Measurements from ENCODE around the gene SERGEF.

The SERGEF gene

GRCh38 chr11:17976651-17977050 is 36.2 kb downstream of the SERGEF start:
- WGBS, result 91% methylated on average over 1 of the region's 1 CpG
- no peaks in the 10 kb centered on the region for H3K27me3 ChIP-seq (ENCODE audit: insufficient read depth, low read length)
- no peaks in the 10 kb centered on the region for H3K9me3 ChIP-seq (ENCODE audit: insufficient read depth, low read depth, low read length)

GRCh38 chr11:17974246-17974645 is 38.6 kb downstream of the SERGEF start:
- no peak overlapping the region for H3K4me3 ChIP-seq (ENCODE audit: low read length)
- no peaks in the 10 kb centered on the region for H3K4me1 ChIP-seq (ENCODE audit: insufficient read depth, low read length)
- H3K9ac ChIP-seq (ENCODE audit: low read depth, low read length), result no peak overlapping the region
- no peaks in the 10 kb centered on the region for H3K27me3 ChIP-seq (ENCODE audit: insufficient read depth, low read length)
- 0 out of 2 replicates have a peak, but pooled peaks cover 2% of the 10 kb centered on the region for H3K36me3 ChIP-seq (ENCODE audit: insufficient read depth, low read length)
- H3K9me3 ChIP-seq (ENCODE audit: insufficient read depth, low read depth, low read length), result no peaks in the 10 kb centered on the region
- H3K27ac ChIP-seq (ENCODE audit: low read depth, low read length), result no peak overlapping the region

More at GRCh38 chr11:17976651-17977050, 36.2 kb downstream of the SERGEF start:
- peaks cover 4% of the 10 kb centered on the region; the same call in 1 of the 2 replicates for H3K36me3 ChIP-seq (ENCODE audit: insufficient read depth, low read length)
- no peak overlapping the region for H3K9ac ChIP-seq (ENCODE audit: low read depth, low read length)
- no peak overlapping the region for H3K4me3 ChIP-seq (ENCODE audit: low read length)
- no peaks in the 10 kb centered on the region for H3K4me1 ChIP-seq (ENCODE audit: insufficient read depth, low read length)
- no peak overlapping the region for H3K27ac ChIP-seq (ENCODE audit: low read depth, low read length)

GRCh38 chr11:17972987-17973386 is 39.9 kb downstream of the SERGEF start:
- Histone ChIP-seq H3K9me3 (ENCODE audit: insufficient read depth, low read depth, low read length) (no peaks in the 10 kb centered on the region), H3K36me3 (ENCODE audit: insufficient read depth, low read length) (0 out of 2 replicates have a peak, but pooled peaks cover 2% of the 10 kb centered on the region), H3K27ac (ENCODE audit: low read depth, low read length) (no peak overlapping the region), H3K9ac (ENCODE audit: low read depth, low read length) (no peak overlapping the region), H3K4me1 (ENCODE audit: insufficient read depth, low read length) (no peaks in the 10 kb centered on the region), H3K4me3 (ENCODE audit: low read length) (no peak overlapping the region), H3K27me3 (ENCODE audit: insufficient read depth, low read length) (no peaks in the 10 kb centered on the region)
- 19% methylated on average over 5 of the region's 5 CpGs for WGBS

- no peak overlapping the region for H3K27ac ChIP-seq (ENCODE audit: low read depth, low read length)
- H3K4me3 ChIP-seq (ENCODE audit: low read length), result no peak overlapping the region
- H3K36me3 ChIP-seq (ENCODE audit: insufficient read depth, low read length), result 0 out of 2 replicates have a peak, but pooled peaks cover 2% of the 10 kb centered on the region
Measured at GRCh38 chr11:17968206-17968605, 44.6 kb downstream of the SERGEF start.

GRCh38 chr11:17967661-17968060 is 45.2 kb downstream of the SERGEF start:
- Histone ChIP-seq H3K36me3 (ENCODE audit: insufficient read depth, low read length) (0 out of 2 replicates have a peak, but pooled peaks cover 2% of the 10 kb centered on the region), H3K9ac (ENCODE audit: low read depth, low read length) (no peak overlapping the region), H3K9me3 (ENCODE audit: insufficient read depth, low read depth, low read length) (no peaks in the 10 kb centered on the region), H3K27me3 (ENCODE audit: insufficient read depth, low read length) (no peaks in the 10 kb centered on the region), H3K4me1 (ENCODE audit: insufficient read depth, low read length) (no peaks in the 10 kb centered on the region), H3K4me3 (ENCODE audit: low read length) (no peak overlapping the region), H3K27ac (ENCODE audit: low read depth, low read length) (no peak overlapping the region)

More at GRCh38 chr11:17968206-17968605, 44.6 kb downstream of the SERGEF start:
- no peaks in the 10 kb centered on the region for H3K27me3 ChIP-seq (ENCODE audit: insufficient read depth, low read length)
- H3K9ac ChIP-seq (ENCODE audit: low read depth, low read length), result no peak overlapping the region
- no peaks in the 10 kb centered on the region for H3K9me3 ChIP-seq (ENCODE audit: insufficient read depth, low read depth, low read length)
- 100% methylated on average over 1 of the region's 1 CpG for WGBS
- H3K4me1 ChIP-seq (ENCODE audit: insufficient read depth, low read length), result no peaks in the 10 kb centered on the region

- Histone ChIP-seq H3K9ac (ENCODE audit: low read depth, low read length) (no peak overlapping the region), H3K4me1 (ENCODE audit: insufficient read depth, low read length) (no peaks in the 10 kb centered on the region), H3K27ac (ENCODE audit: low read depth, low read length) (no peak overlapping the region), H3K9me3 (ENCODE audit: insufficient read depth, low read depth, low read length) (no peaks in the 10 kb centered on the region), H3K4me3 (ENCODE audit: low read length) (no peak overlapping the region), H3K27me3 (ENCODE audit: insufficient read depth, low read length) (no peaks in the 10 kb centered on the region), H3K36me3 (ENCODE audit: insufficient read depth, low read length) (peaks cover 11% of the 10 kb centered on the region)
Measured at GRCh38 chr11:17960091-17960490, 52.8 kb downstream of the SERGEF start.

GRCh38 chr11:17958446-17958845 is 54.4 kb downstream of the SERGEF start:
- Histone ChIP-seq H3K9me3 (ENCODE audit: insufficient read depth, low read depth, low read length) (no peaks in the 10 kb centered on the region), H3K27ac (ENCODE audit: low read depth, low read length) (no peak overlapping the region), H3K36me3 (ENCODE audit: insufficient read depth, low read length) (peaks cover 18% of the 10 kb centered on the region), H3K9ac (ENCODE audit: low read depth, low read length) (no peak overlapping the region), H3K27me3 (ENCODE audit: insufficient read depth, low read length) (no peaks in the 10 kb centered on the region), H3K4me3 (ENCODE audit: low read length) (no peak overlapping the region), H3K4me1 (ENCODE audit: insufficient read depth, low read length) (no peaks in the 10 kb centered on the region)
- 88% methylated on average over 2 of the region's 2 CpGs for WGBS

GRCh38 chr11:17954395-17955252 is 58.2 kb downstream of the SERGEF start:
- H3K4me3 ChIP-seq (ENCODE audit: low read length), result no peak overlapping the region
- 92% methylated on average over 5 of the region's 5 CpGs for WGBS
- H3K27ac ChIP-seq (ENCODE audit: low read depth, low read length), result no peak overlapping the region
- H3K9me3 ChIP-seq (ENCODE audit: insufficient read depth, low read depth, low read length), result no peaks in the 10 kb centered on the region
- H3K36me3 ChIP-seq (ENCODE audit: insufficient read depth, low read length), result peaks cover 14% of the 10 kb centered on the region; the same call in 1 of the 2 replicates
- no peaks in the 10 kb centered on the region for H3K4me1 ChIP-seq (ENCODE audit: insufficient read depth, low read length)
- no peak overlapping the region for H3K9ac ChIP-seq (ENCODE audit: low read depth, low read length)
- no peaks in the 10 kb centered on the region for H3K27me3 ChIP-seq (ENCODE audit: insufficient read depth, low read length)

GRCh38 chr11:17952487-17952886 is 60.4 kb downstream of the SERGEF start:
- no peaks in the 10 kb centered on the region for H3K4me1 ChIP-seq (ENCODE audit: insufficient read depth, low read length)
- 87% methylated on average over 4 of the region's 4 CpGs for WGBS

GRCh38 chr11:17951685-17952388 is 61.0 kb downstream of the SERGEF start:
- WGBS, result 90% methylated on average over 3 of the region's 3 CpGs
- H3K36me3 ChIP-seq (ENCODE audit: insufficient read depth, low read length), result 0 out of 2 replicates have a peak, but pooled peaks cover 6% of the 10 kb centered on the region

More at GRCh38 chr11:17952487-17952886, 60.4 kb downstream of the SERGEF start:
- Histone ChIP-seq H3K4me3 (ENCODE audit: low read length) (no peak overlapping the region), H3K9ac (ENCODE audit: low read depth, low read length) (no peak overlapping the region), H3K27ac (ENCODE audit: low read depth, low read length) (no peak overlapping the region), H3K36me3 (ENCODE audit: insufficient read depth, low read length) (0 out of 2 replicates have a peak, but pooled peaks cover 9% of the 10 kb centered on the region), H3K9me3 (ENCODE audit: insufficient read depth, low read depth, low read length) (no peaks in the 10 kb centered on the region), H3K27me3 (ENCODE audit: insufficient read depth, low read length) (no peaks in the 10 kb centered on the region)

GRCh38 chr11:17950644-17951043 is 62.2 kb downstream of the SERGEF start:
- WGBS, result 92% methylated on average over 1 of the region's 1 CpG
- Histone ChIP-seq H3K4me3 (ENCODE audit: low read length) (no peak overlapping the region), H3K9me3 (ENCODE audit: insufficient read depth, low read depth, low read length) (no peaks in the 10 kb centered on the region), H3K36me3 (ENCODE audit: insufficient read depth, low read length) (0 out of 2 replicates have a peak, but pooled peaks cover 6% of the 10 kb centered on the region), H3K9ac (ENCODE audit: low read depth, low read length) (no peak overlapping the region), H3K27me3 (ENCODE audit: insufficient read depth, low read length) (no peaks in the 10 kb centered on the region), H3K27ac (ENCODE audit: low read depth, low read length) (no peak overlapping the region), H3K4me1 (ENCODE audit: insufficient read depth, low read length) (no peaks in the 10 kb centered on the region)

More at GRCh38 chr11:17951685-17952388, 61.0 kb downstream of the SERGEF start:
- no peaks in the 10 kb centered on the region for H3K9me3 ChIP-seq (ENCODE audit: insufficient read depth, low read depth, low read length)
- H3K27me3 ChIP-seq (ENCODE audit: insufficient read depth, low read length), result no peaks in the 10 kb centered on the region
- no peak overlapping the region for H3K4me3 ChIP-seq (ENCODE audit: low read length)
- no peaks in the 10 kb centered on the region for H3K4me1 ChIP-seq (ENCODE audit: insufficient read depth, low read length)
- H3K9ac ChIP-seq (ENCODE audit: low read depth, low read length), result no peak overlapping the region
- no peak overlapping the region for H3K27ac ChIP-seq (ENCODE audit: low read depth, low read length)

Data from HUES64 (cell line).